Lower leg skin (tissue), 3 donors: Measurements from ENCODE around the gene SESTD1.

Experiments used
- POLR2A ChIP-seq, 2 donors: fragments of 450-650 bp; IDR thresholded peaks; one replicate each; pipeline ENCODE4 v1.6.1; 2016 to 2017; ENCODE audit warnings: antibody characterized with exemption in 2 of 2, mild to moderate bottlenecking in 1 of 2, moderate library complexity in 1 of 2
- TF ChIP-seq, protein P1 (sequence below), 3 donors: fragments of 450-650 bp; IDR thresholded peaks; one replicate each; pipeline ENCODE4 v1.5.1; 2016; ENCODE audit warnings: antibody characterized with exemption in 3 of 3, mild to moderate bottlenecking in 3 of 3, moderate library complexity in 2 of 3

GRCh38 chr2:179104736-179105135 lies 159.9 kb downstream of the SESTD1 start:
- TF ChIP-seq, protein P1, sequence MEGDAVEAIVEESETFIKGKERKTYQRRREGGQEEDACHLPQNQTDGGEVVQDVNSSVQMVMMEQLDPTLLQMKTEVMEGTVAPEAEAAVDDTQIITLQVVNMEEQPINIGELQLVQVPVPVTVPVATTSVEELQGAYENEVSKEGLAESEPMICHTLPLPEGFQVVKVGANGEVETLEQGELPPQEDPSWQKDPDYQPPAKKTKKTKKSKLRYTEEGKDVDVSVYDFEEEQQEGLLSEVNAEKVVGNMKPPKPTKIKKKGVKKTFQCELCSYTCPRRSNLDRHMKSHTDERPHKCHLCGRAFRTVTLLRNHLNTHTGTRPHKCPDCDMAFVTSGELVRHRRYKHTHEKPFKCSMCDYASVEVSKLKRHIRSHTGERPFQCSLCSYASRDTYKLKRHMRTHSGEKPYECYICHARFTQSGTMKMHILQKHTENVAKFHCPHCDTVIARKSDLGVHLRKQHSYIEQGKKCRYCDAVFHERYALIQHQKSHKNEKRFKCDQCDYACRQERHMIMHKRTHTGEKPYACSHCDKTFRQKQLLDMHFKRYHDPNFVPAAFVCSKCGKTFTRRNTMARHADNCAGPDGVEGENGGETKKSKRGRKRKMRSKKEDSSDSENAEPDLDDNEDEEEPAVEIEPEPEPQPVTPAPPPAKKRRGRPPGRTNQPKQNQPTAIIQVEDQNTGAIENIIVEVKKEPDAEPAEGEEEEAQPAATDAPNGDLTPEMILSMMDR (IDR thresholded peaks at IDR 0.05) = no peak
- TF ChIP-seq POLR2A (IDR thresholded peaks at IDR 0.05) = no peak
